Keratinocyte (primary cell): ENCODE results near the gene NECAP2. TPM values are rescaled to one million over a fixed set of nuclear protein-coding genes. Genes with fewer than 3 reads are reported as not detected.

Source experiments
- DNase-seq: peaks from one replicate; pipeline ENCODE4 v3.0.0-alpha.2; 2011; ENCODE audit warnings: low read depth, missing footprints, low spot score
- FAIRE-seq: peaks from 2 replicates; lab custom pipeline; 2011; peaks lifted over from hg19 to GRCh38; lab: Jason Lieb, UNC
- H2AFZ ChIP-seq: 2 replicates; pipeline ENCODE4 v1.6.0; 2012; ENCODE audit warnings: low read length, control low read depth, inconsistent platforms; ENCODE audit not compliant: control insufficient read depth
- H3K27ac ChIP-seq: 2 replicates; pipeline ENCODE4 v1.5.1; 2011; ENCODE audit warnings: low read length; ENCODE audit not compliant: control insufficient read depth, insufficient read depth
- H3K27me3 ChIP-seq: 3 replicates; pipeline ENCODE4 v1.6.0; 2011; ENCODE audit warnings: low read length; ENCODE audit not compliant: control insufficient read depth, insufficient read depth; ENCODE audit errors: extremely low read depth
- H3K36me3 ChIP-seq, 2 experiments: 2 replicates in 1 of 2; 3 replicates in 1 of 2; pipeline ENCODE4 v1.5.1; 2011; ENCODE audit warnings: low read length in 2 of 2, mild to moderate bottlenecking in 1 of 2; ENCODE audit not compliant: control insufficient read depth in 2 of 2, insufficient read depth in 2 of 2; ENCODE audit errors: extremely low read depth in 1 of 2
- H3K4me1 ChIP-seq: 3 replicates; pipeline ENCODE4 v1.5.1; 2011; ENCODE audit warnings: low read length; ENCODE audit not compliant: control insufficient read depth, insufficient read depth; ENCODE audit errors: extremely low read depth
- H3K4me2 ChIP-seq: 3 replicates; pipeline ENCODE4 v1.6.0; 2011; ENCODE audit warnings: low read depth, low read length; ENCODE audit not compliant: control insufficient read depth, insufficient read depth; ENCODE audit errors: extremely low read depth
- H3K4me3 ChIP-seq, 3 experiments: fragments of 200-600 bp in 1 of 3; sonication (generic) in 1 of 3; 2 replicates in 2 of 3; 3 replicates in 1 of 3; pipeline ENCODE4 v1.5.1; 2011 to 2016; ENCODE audit warnings: low read length in 3 of 3, mild to moderate bottlenecking in 3 of 3, control low read depth in 2 of 3, inconsistent platforms in 1 of 3, low read depth in 1 of 3, mixed read lengths in 1 of 3, mixed run types in 1 of 3, moderate library complexity in 1 of 3; ENCODE audit not compliant: control insufficient read depth in 2 of 3, insufficient read depth in 2 of 3; ENCODE audit errors: extremely low read depth in 1 of 3
- H3K79me2 ChIP-seq: 2 replicates; pipeline ENCODE4 v1.6.0; 2012; ENCODE audit warnings: low read length; ENCODE audit not compliant: control insufficient read depth, insufficient read depth
- H3K9ac ChIP-seq: 3 replicates; pipeline ENCODE4 v1.6.0; 2011; ENCODE audit warnings: low read length; ENCODE audit not compliant: control insufficient read depth, insufficient read depth; ENCODE audit errors: extremely low read depth
- H3K9me1 ChIP-seq: 3 replicates; pipeline ENCODE4 v1.6.0; 2011; ENCODE audit warnings: low read length; ENCODE audit not compliant: control insufficient read depth, insufficient read depth; ENCODE audit errors: extremely low read depth
- H3K9me3 ChIP-seq: 2 replicates; pipeline ENCODE4 v1.5.1; 2012; ENCODE audit warnings: low read depth, low read length; ENCODE audit not compliant: control insufficient read depth
- H4K20me1 ChIP-seq: 3 replicates; pipeline ENCODE4 v1.6.0; 2011; ENCODE audit warnings: low read length; ENCODE audit not compliant: control insufficient read depth, insufficient read depth; ENCODE audit errors: extremely low read depth
- EZH2 ChIP-seq: IDR thresholded peaks from one replicate; pipeline ENCODE4 v1.6.1; 2012; ENCODE audit warnings: inconsistent platforms, mild to moderate bottlenecking, low read length, moderate library complexity
- dilution Hi-C: fragments of 300-500 bp; cut with MboI; formaldehyde crosslinking; loops from one replicate; pipeline ENCODE4 v1.7.0; 2020; ENCODE audit warnings: low sequenced_read_pairs; ENCODE audit not compliant: extremely low pct_ligation_motif_present
- polyA plus RNA-seq, 5 experiments: library from polyadenylated mRNA; depleted of rRNA in 3 of 5; stranded (reverse) in 3 of 5; stranded (forward) in 1 of 5; unstranded in 1 of 5; fragments of >200 nt; gene quantifications; 1 replicate in 1 of 5; 2 replicates in 3 of 5; 3 replicates in 1 of 5; pipeline versions ENCODE4 v1.2.1 to v1.2.3, GENCODE V29; 2011 to 2012; ENCODE audit warnings: missing spikeins in 2 of 5, low read depth in 1 of 5, low replicate concordance in 1 of 5
- TF ChIP-seq, protein P1 (sequence below), 3 experiments: IDR thresholded peaks in 1 of 3; conservative IDR thresholded peaks in 1 of 3; optimal IDR thresholded peaks in 1 of 3; 2 replicates in 2 of 3; 3 replicates in 1 of 3; pipeline versions ENCODE3 to v1.5.1; 2011; ENCODE audit warnings: low read length in 3 of 3, mild to moderate bottlenecking in 3 of 3, moderate library complexity in 2 of 3, control low read depth in 1 of 3, inconsistent platforms in 1 of 3; ENCODE audit not compliant: insufficient read depth in 2 of 3; ENCODE audit errors: extremely low read depth in 1 of 3

The NECAP2 gene
- polyA plus RNA-seq, 1 donor (not counting 4 experiments of a cell fraction or from before 2014, with no cell fraction given): 75.7 TPM

DNA sequence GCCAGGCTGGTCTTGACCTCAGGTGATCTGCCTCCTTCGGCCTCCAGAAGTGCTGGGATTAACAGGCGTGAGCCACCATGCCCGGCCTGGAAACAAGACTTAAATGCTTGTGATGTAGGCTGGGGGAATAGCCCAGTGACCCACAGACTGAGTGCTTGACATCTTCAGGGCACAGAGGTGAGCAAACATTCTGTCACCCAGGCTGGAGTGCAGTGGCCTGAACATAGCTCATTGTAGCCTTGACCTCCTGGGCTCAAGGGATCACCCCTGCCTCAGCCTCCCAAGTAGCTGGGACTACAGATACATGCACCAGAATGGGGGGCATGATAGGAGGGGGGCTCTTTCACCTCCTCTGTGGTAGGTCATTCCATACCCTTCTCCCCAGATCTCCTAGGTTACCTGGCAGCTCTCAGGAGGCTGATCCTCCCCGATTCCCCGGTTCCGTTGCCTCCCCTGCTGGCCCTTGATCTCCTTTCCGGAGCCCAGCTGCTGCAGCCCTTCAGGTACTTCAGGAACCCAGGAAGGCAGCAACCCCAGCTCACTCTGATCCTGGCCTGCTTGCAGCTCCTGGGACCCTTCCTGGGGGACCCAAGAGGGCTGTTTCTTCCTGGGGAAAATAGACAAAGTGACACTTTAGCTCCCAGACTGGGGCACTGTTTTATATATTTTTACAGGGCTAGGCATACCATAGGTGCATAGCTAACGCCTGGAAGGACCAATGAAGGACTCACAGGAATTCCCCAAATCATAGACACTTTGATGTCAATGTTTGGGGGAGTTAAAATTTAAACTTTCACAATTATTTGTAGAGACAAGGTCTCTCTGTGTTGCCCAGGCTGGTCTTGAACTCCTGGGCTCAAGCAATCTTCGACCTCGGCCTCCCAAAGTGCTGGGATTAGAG, 15.1 kb upstream of the NECAP2 start:
- H3K9me1 ChIP-seq: no peaks in the 10 kb centered on the region
- no peaks in the 10 kb centered on the region for H4K20me1 ChIP-seq
- DNase-seq: no peak
- H3K4me2 ChIP-seq: no peak overlapping the region
- dilution Hi-C loops: no loop called here
- H3K36me3 ChIP-seq: no peaks in the 10 kb centered on the region
- FAIRE-seq: no peak
- TF ChIP-seq, protein P1, sequence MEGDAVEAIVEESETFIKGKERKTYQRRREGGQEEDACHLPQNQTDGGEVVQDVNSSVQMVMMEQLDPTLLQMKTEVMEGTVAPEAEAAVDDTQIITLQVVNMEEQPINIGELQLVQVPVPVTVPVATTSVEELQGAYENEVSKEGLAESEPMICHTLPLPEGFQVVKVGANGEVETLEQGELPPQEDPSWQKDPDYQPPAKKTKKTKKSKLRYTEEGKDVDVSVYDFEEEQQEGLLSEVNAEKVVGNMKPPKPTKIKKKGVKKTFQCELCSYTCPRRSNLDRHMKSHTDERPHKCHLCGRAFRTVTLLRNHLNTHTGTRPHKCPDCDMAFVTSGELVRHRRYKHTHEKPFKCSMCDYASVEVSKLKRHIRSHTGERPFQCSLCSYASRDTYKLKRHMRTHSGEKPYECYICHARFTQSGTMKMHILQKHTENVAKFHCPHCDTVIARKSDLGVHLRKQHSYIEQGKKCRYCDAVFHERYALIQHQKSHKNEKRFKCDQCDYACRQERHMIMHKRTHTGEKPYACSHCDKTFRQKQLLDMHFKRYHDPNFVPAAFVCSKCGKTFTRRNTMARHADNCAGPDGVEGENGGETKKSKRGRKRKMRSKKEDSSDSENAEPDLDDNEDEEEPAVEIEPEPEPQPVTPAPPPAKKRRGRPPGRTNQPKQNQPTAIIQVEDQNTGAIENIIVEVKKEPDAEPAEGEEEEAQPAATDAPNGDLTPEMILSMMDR (optimal IDR thresholded peaks at IDR 0.05 in 1 of 3, IDR thresholded peaks at IDR 0.05 in 1 of 3, conservative IDR thresholded peaks at IDR 0.05 in 1 of 3; ENCODE audit: extremely low read depth in 1 of 3, insufficient read depth in 2 of 3, low read length in 3 of 3): no peak
- no peak for TF ChIP-seq EZH2
- H3K9me3 ChIP-seq: no peaks in the 10 kb centered on the region
- H3K4me3 ChIP-seq: no peak overlapping the region
- no peak overlapping the region for H3K9ac ChIP-seq
- no peak overlapping the region for H3K27ac ChIP-seq
- no peaks in the 10 kb centered on the region for H3K27me3 ChIP-seq
- H3K4me1 ChIP-seq: no peaks in the 10 kb centered on the region
- no peaks in the 10 kb centered on the region for H3K79me2 ChIP-seq
- no peak overlapping the region for H2AFZ ChIP-seq

GRCh38 chr1:16430606-16431005, 9.9 kb upstream of the NECAP2 start:
- dilution Hi-C loops: no loop called here

More at GRCh38 chr1:16430606-16431005, 9.9 kb upstream of the NECAP2 start:
- Histone ChIP-seq H3K27me3 (no peaks in the 10 kb centered on the region), H3K4me2 (no peak overlapping the region), H3K4me3 (no peak overlapping the region), H3K9me3 (no peaks in the 10 kb centered on the region), H4K20me1 (no peaks in the 10 kb centered on the region), H3K36me3 (no peaks in the 10 kb centered on the region), H3K9ac (no peak overlapping the region), H3K27ac (no peak overlapping the region), H2AFZ (no peak overlapping the region), H3K4me1 (no peaks in the 10 kb centered on the region), H3K9me1 (no peaks in the 10 kb centered on the region), H3K79me2 (no peaks in the 10 kb centered on the region)
- FAIRE-seq (no peak), DNase-seq (no peak)
- no peak for TF ChIP-seq EZH2
- TF ChIP-seq, protein P1 (optimal IDR thresholded peaks at IDR 0.05 in 1 of 3, IDR thresholded peaks at IDR 0.05 in 1 of 3, conservative IDR thresholded peaks at IDR 0.05 in 1 of 3; ENCODE audit: extremely low read depth in 1 of 3, insufficient read depth in 2 of 3, low read length in 3 of 3): no peak
